ENCODE results near the gene SLC25A39.

Gene SLC25A39

GRCh38 chr17:44287651-44288050, 37.0 kb downstream of the SLC25A39 start:
- Histone ChIP-seq H3K36me3 (ENCODE audit: insufficient read depth, low read length) (no peaks in the 10 kb centered on the region), H3K9me3 (ENCODE audit: insufficient read depth, low read depth, low read length) (no peaks in the 10 kb centered on the region), H3K9me2 (replicated peaks; ENCODE audit: low read depth, low read length) (no peaks in the 10 kb centered on the region), H2AFZ (ENCODE audit: low read length) (no peak overlapping the region), H3K79me2 (ENCODE audit: insufficient read depth, low read length) (no peaks in the 10 kb centered on the region), H3K4me3 (ENCODE audit: low read length, poor library complexity, severe bottlenecking) (no peak overlapping the region), H3K4me2 (ENCODE audit: low read depth, low read length, poor library complexity, severe bottlenecking) (no peak overlapping the region), H4K20me1 (ENCODE audit: insufficient read depth, low read length, poor library complexity, severe bottlenecking) (no peaks in the 10 kb centered on the region), H3K9ac (ENCODE audit: low read depth, low read length, poor library complexity, severe bottlenecking) (no peak overlapping the region), H3F3A (ENCODE audit: low read depth) (no peaks in the 10 kb centered on the region), H3K4me1 (ENCODE audit: insufficient read depth, low read length, poor library complexity, severe bottlenecking) (no peaks in the 10 kb centered on the region), H3K27me3 (ENCODE audit: insufficient read depth, low read length, poor library complexity, severe bottlenecking) (no peaks in the 10 kb centered on the region)
- TF ChIP-seq EZH2phosphoT487 (IDR thresholded peaks at IDR 0.05; ENCODE audit: borderline replicate concordance) (no peak), CTCF (conservative IDR thresholded peaks at IDR 0.05; ENCODE audit: low read length) (no peak)

- Histone ChIP-seq H3K9ac (ENCODE audit: low read depth, low read length, poor library complexity, severe bottlenecking) (no peak overlapping the region), H2AFZ (ENCODE audit: low read length) (no peak overlapping the region), H3F3A (ENCODE audit: low read depth) (no peaks in the 10 kb centered on the region), H4K20me1 (ENCODE audit: insufficient read depth, low read length, poor library complexity, severe bottlenecking) (no peaks in the 10 kb centered on the region), H3K4me1 (ENCODE audit: insufficient read depth, low read length, poor library complexity, severe bottlenecking) (peaks cover 8% of the 10 kb centered on the region), H3K27me3 (ENCODE audit: insufficient read depth, low read length, poor library complexity, severe bottlenecking) (no peaks in the 10 kb centered on the region), H3K79me2 (ENCODE audit: insufficient read depth, low read length) (no peaks in the 10 kb centered on the region), H3K9me2 (replicated peaks; ENCODE audit: low read depth, low read length) (no peaks in the 10 kb centered on the region), H3K4me3 (ENCODE audit: low read length, poor library complexity, severe bottlenecking) (no peak overlapping the region), H3K9me3 (ENCODE audit: insufficient read depth, low read depth, low read length) (no peaks in the 10 kb centered on the region), H3K4me2 (ENCODE audit: low read depth, low read length, poor library complexity, severe bottlenecking) (no peak overlapping the region), H3K36me3 (ENCODE audit: insufficient read depth, low read length) (no peaks in the 10 kb centered on the region)
- TF ChIP-seq CTCF (conservative IDR thresholded peaks at IDR 0.05; ENCODE audit: low read length) (no peak), EZH2phosphoT487 (IDR thresholded peaks at IDR 0.05; ENCODE audit: borderline replicate concordance) (no peak)
These were observed 40.6 kb downstream of the SLC25A39 start for GRCh38 chr17:44284024-44284400.

GRCh38 chr17:44283344-44284023, 41.1 kb downstream of the SLC25A39 start:
- H3K36me3 ChIP-seq (ENCODE audit: insufficient read depth, low read length), result no peaks in the 10 kb centered on the region
- no peaks in the 10 kb centered on the region for H3K79me2 ChIP-seq (ENCODE audit: insufficient read depth, low read length)
- H3K27me3 ChIP-seq (ENCODE audit: insufficient read depth, low read length, poor library complexity, severe bottlenecking), result no peaks in the 10 kb centered on the region
- no peak for TF ChIP-seq EZH2phosphoT487 (IDR thresholded peaks at IDR 0.05; ENCODE audit: borderline replicate concordance)
- no peak for TF ChIP-seq CTCF (conservative IDR thresholded peaks at IDR 0.05; ENCODE audit: low read length)
- H2AFZ ChIP-seq (ENCODE audit: low read length), result no peak overlapping the region
- no peaks in the 10 kb centered on the region for H3K9me2 ChIP-seq (replicated peaks; ENCODE audit: low read depth, low read length)
- no peak overlapping the region for H3K9ac ChIP-seq (ENCODE audit: low read depth, low read length, poor library complexity, severe bottlenecking)
- H3K9me3 ChIP-seq (ENCODE audit: insufficient read depth, low read depth, low read length), result no peaks in the 10 kb centered on the region
- peaks cover 8% of the 10 kb centered on the region for H3K4me1 ChIP-seq (ENCODE audit: insufficient read depth, low read length, poor library complexity, severe bottlenecking)
- no peaks in the 10 kb centered on the region for H3F3A ChIP-seq (ENCODE audit: low read depth)
- H3K4me2 ChIP-seq (ENCODE audit: low read depth, low read length, poor library complexity, severe bottlenecking), result no peak overlapping the region
- no peak overlapping the region for H3K4me3 ChIP-seq (ENCODE audit: low read length, poor library complexity, severe bottlenecking)
- no peaks in the 10 kb centered on the region for H4K20me1 ChIP-seq (ENCODE audit: insufficient read depth, low read length, poor library complexity, severe bottlenecking)

All from Loucy (cell line).